Adipose tissue (tissue), 3 donors: ENCODE measurements around the gene USP1. TPM values are rescaled to one million over a fixed set of nuclear protein-coding genes. Genes with fewer than 3 reads are reported as not detected.

Source experiments
- H3K27ac ChIP-seq: one replicate; pipeline ENCODE4 v1.5.1; 2013; ENCODE audit warnings: low read depth, low read length
- WGBS, 3 donors: extraction: QIAGEN DNeasy Blood & Tissue Kit; methylation state at CpG; one replicate each; pipeline ENCODE4 v1.1.7; 2013; 5-methylcytosine and 5-hydroxymethylcytosine counted together
- polyA plus RNA-seq, 3 donors: library from polyadenylated mRNA; stranded (reverse); fragments of 200-250 nt; gene quantifications; one replicate each; pipeline ENCODE4 v1.2.3, GENCODE V29; 2013
- donor health status: healthy with polysubstance abuse.
- donor health status: Bipolar disorder and iron deficiency.
- donor health status: healthy.

USP1 gene
- polyA plus RNA-seq, 3 donors: 8.3 to 18.1 (median 8.5) TPM

- WGBS, 3 donors: 82 to 97% (median 87%) methylated on average over 3 of the region's 3 CpGs
- no peak overlapping the region for H3K27ac ChIP-seq
Observed at GRCh38 chr1:62462370-62462769, 25.5 kb downstream of the USP1 start.

- H3K27ac ChIP-seq: no peak overlapping the region
Observed at GRCh38 chr1:62467092-62467491, 30.2 kb downstream of the USP1 start.

GRCh38 chr1:62476525-62477219, 39.8 kb downstream of the USP1 start:
- H3K27ac ChIP-seq: no peak overlapping the region
- WGBS, 3 donors: 77 to 87% (median 85%) methylated on average over 3 of the region's 3 CpGs

- 89 to 92% (median 91%) methylated on average over 3 of the region's 3 CpGs for whole genome bisulfite sequencing, 3 donors
- H3K27ac ChIP-seq: no peak overlapping the region
Observed at GRCh38 chr1:62481681-62482080, 44.8 kb downstream of the USP1 start.

DNA sequence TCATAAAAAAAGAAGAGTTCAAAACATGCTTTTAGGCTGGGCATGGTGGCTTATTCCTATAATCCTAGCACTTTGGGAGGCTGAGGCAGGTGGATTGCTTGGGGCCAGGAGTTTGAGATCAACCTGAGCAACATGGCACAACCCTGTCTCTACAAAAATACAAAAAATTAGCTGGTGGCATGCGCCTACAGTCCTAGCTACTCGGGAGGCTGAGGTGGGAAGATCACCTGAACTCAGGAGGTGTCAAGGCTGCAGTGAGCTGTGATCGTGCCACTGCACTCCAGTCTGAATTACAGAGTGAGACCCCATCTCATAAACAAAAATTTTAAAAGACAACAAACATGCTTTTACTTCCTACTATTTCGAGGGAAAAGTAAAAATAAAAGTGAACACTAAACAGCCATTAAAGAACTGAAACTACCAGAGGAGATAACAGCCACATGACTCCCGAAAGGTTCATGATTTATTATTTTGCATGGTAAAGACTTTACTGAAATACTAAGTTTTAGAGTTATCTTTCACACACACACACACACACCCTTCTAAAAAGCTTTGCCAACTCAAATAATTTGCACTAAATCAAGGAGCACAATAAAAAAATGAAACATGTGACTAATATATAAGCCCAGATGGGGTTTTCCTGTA, 48.1 kb downstream of the USP1 start:
- 79 to 84% (median 81%) methylated on average over 5 of the region's 5 CpGs for WGBS, 3 donors

GRCh38 chr1:62487956-62488355, 51.1 kb downstream of the USP1 start:
- 87 to 94% (median 92%) methylated on average over 2 of the region's 2 CpGs for WGBS, 3 donors
- no peak overlapping the region for H3K27ac ChIP-seq

More for the DNA sequence above, 48.1 kb downstream of the USP1 start:
- H3K27ac ChIP-seq: no peak overlapping the region

- WGBS, 3 donors: 92 to 97% (median 96%) methylated on average over 2 of the region's 2 CpGs
- no peak overlapping the region for H3K27ac ChIP-seq
Observed at GRCh38 chr1:62492521-62492920, 55.7 kb downstream of the USP1 start.

DNA sequence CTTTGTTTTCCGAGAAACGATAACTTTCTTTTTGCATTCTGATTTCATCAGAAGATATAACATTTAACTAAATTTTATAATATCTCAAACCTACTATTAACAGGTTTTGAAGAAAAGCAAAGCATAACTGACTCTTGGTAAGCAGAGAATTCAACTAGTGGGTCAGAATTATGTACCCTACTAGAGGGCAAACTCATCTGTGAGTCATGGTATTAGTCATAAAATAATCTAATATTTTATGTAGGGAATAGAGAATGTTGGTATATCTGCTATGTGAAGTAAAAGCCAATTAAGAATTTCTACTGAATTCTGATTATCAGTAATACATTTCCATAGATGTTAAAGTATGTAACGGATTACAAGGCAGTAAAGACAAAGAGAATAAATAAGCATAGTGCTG, 56.8 kb downstream of the USP1 start:
- WGBS, 3 donors: 97 to 98% (median 97%) methylated on average over 3 of the region's 3 CpGs
- no peak overlapping the region for H3K27ac ChIP-seq

DNA sequence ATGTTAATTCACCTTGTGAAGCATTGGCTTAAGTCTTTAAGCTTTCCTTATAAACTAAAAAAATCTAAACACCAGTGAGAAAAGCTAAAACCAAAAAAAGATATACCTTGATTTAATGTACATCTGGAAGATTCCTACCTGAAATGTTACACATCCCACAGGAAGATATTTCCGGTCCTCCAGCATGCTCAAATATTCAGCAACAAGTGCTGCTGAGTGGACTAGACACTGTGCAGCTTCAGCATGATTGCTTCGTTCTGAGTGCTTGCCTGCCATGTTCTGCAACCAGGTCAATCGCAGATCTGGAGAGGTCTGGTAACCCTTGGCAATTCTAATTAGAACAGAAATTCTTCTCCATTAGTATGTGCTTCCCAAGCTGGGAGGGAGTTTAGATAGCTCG, 57.3 kb downstream of the USP1 start:
- WGBS, 3 donors: 93 to 95% (median 93%) methylated on average over 4 of the region's 4 CpGs
- H3K27ac ChIP-seq: no peak overlapping the region

DNA sequence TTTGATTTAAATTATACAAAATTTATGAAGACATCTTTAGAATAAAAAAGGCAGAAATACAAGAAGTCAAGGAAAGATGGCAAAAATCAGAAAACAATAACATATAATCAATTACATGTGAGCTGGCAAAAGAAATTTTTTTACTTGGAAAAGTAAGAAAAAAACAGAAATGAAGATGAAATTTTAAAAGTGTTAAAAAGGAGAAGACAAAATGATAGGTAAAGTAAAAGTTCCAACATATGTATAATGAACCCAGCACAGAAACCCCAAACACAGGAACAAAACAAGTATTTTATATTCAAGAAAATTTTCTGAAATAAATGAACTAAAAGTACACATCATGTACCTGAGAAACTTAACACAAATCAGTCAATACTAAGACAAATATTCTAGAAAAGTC, 63.4 kb downstream of the USP1 start:
- no peak overlapping the region for H3K27ac ChIP-seq

Other genes starting within 250 kb of the USP1 start
- under 1 TPM; 0.03 to 0.12 (median 0.11) TPM for gene L1TD1, start 242.2 kb upstream of the USP1 start, polyA plus RNA-seq
- 1 to 10 TPM; 1.9 to 8.1 (median 2.4) TPM for gene KANK4, start 117.6 kb upstream of the USP1 start, polyA plus RNA-seq
- gene ANGPTL3, start 160.5 kb downstream of the USP1 start, polyA plus RNA-seq: under 1 TPM in 2 of 3 donors, not detected in 1; 0.05 to 0.19 TPM